GM18505 (cell line): ENCODE data around the gene FAM209B.
"Not testable (repeated sequence)": the region's sequence is repeated elsewhere in the genome, so short reads cannot be mapped to it uniquely, and the experiment has no call there.

Source experiments
- ATAC-seq: cut with Tn5 transposase; IDR thresholded peaks from one replicate; pipeline ENCODE4 v1.9.1; 2021; ENCODE audit not compliant: unreplicated experiment
- POLR2A ChIP-seq: IDR thresholded peaks from 4 replicates; pipeline ENCODE4 v1.6.1; 2011; ENCODE audit warnings: borderline replicate concordance; ENCODE audit not compliant: insufficient read depth, insufficient read length; ENCODE audit errors: extremely low read depth

Gene FAM209B

GRCh38 chr20:56532946-56533345 is at the start of gene FAM209B:
Gene FAM209B (plus strand): TSS chr20:56533246. CDS start chr20:56533342, 96 bp downstream.
- not testable (repeated sequence) for ATAC-seq

GRCh38 chr20:56483970-56484369 is 49.1 kb upstream of the FAM209B start:
- TF ChIP-seq POLR2A, result no peak
- ATAC-seq, result no peak

- TF ChIP-seq POLR2A, result no peak
- ATAC-seq, result no peak
Measured at GRCh38 chr20:56487216-56487615, 45.8 kb upstream of the FAM209B start.

- ATAC-seq, result no peak
Measured at GRCh38 chr20:56488566-56488965, 44.5 kb upstream of the FAM209B start.

GRCh38 chr20:56501116-56501515 is 31.9 kb upstream of the FAM209B start:
- ATAC-seq, result no peak
- no peak for TF ChIP-seq POLR2A

More at GRCh38 chr20:56488566-56488965, 44.5 kb upstream of the FAM209B start:
- no peak for TF ChIP-seq POLR2A

- no peak for ATAC-seq
- TF ChIP-seq POLR2A, result no peak
Measured at GRCh38 chr20:56503916-56504315, 29.1 kb upstream of the FAM209B start.

GRCh38 chr20:56504373-56505005 is 28.6 kb upstream of the FAM209B start:
- TF ChIP-seq POLR2A, result no peak
- ATAC-seq, result no peak

- no peak for TF ChIP-seq POLR2A
- no peak for ATAC-seq
Measured at GRCh38 chr20:56506103-56506502, 26.9 kb upstream of the FAM209B start.

- TF ChIP-seq POLR2A, result no peak
- ATAC-seq, result no peak
Measured at GRCh38 chr20:56511926-56512325, 21.1 kb upstream of the FAM209B start.

- TF ChIP-seq POLR2A, result no peak
Measured at GRCh38 chr20:56513161-56514150, 19.6 kb upstream of the FAM209B start.

GRCh38 chr20:56516631-56517030 is 16.4 kb upstream of the FAM209B start:
- no peak for ATAC-seq
- TF ChIP-seq POLR2A, result no peak

More at GRCh38 chr20:56513161-56514150, 19.6 kb upstream of the FAM209B start:
- no peak for ATAC-seq

- no peak for TF ChIP-seq POLR2A
- no peak for ATAC-seq
Measured at GRCh38 chr20:56517211-56517610, 15.8 kb upstream of the FAM209B start.

GRCh38 chr20:56517641-56518040 is 15.4 kb upstream of the FAM209B start:
- no peak for TF ChIP-seq POLR2A
- no peak for ATAC-seq

GRCh38 chr20:56518126-56518525 is 14.9 kb upstream of the FAM209B start:
- no peak for TF ChIP-seq POLR2A
- no peak for ATAC-seq
